Tibial artery (tissue), 4 donors: ENCODE measurements around the gene INHBA.

Experiments used
- DNase-seq, 2 donors: peaks; one replicate each; pipeline ENCODE4 v3.0.0-alpha.2; 2019
- H3K27ac ChIP-seq, 2 donors: fragments of 200-600 bp; sonication (generic) in 1 of 2; 1 replicate in 1 of 2; 2 replicates in 1 of 2; pipeline ENCODE4 v1.5.1; 2018 to 2019; ENCODE audit warnings: mild to moderate bottlenecking in 1 of 2
- H3K27me3 ChIP-seq, 2 donors: fragments of 200-600 bp; sonication (generic) in 1 of 2; one replicate each; pipeline versions ENCODE4 v1.5.1 to v1.6.0; 2016 to 2019
- H3K36me3 ChIP-seq, 3 donors: fragments of 200-600 bp; sonication (generic) in 2 of 3; one replicate each; pipeline ENCODE4 v1.5.1; 2016 to 2019; ENCODE audit warnings: mild to moderate bottlenecking in 2 of 3
- H3K4me1 ChIP-seq, 4 donors: fragments of 200-600 bp; sonication (generic) in 2 of 4; 1 replicate in 3 of 4; 2 replicates in 1 of 4; pipeline ENCODE4 v1.5.1; 2016 to 2019
- H3K4me3 ChIP-seq, 2 donors: fragments of 200-600 bp; sonication (generic) in 1 of 2; 1 replicate in 1 of 2; 2 replicates in 1 of 2; pipeline ENCODE4 v1.5.1; 2018 to 2019; ENCODE audit warnings: mild to moderate bottlenecking in 2 of 2
- H3K9me3 ChIP-seq, 3 donors: fragments of 200-600 bp; sonication (generic) in 1 of 3; one replicate each; pipeline ENCODE4 v1.5.1; 2016 to 2019
- CTCF ChIP-seq, 2 experiments: fragments of 200-600 bp in 1 of 2; fragments of 450-650 bp in 1 of 2; IDR thresholded peaks; one replicate each; pipeline ENCODE4 v1.5.1; 2017 to 2019; ENCODE audit warnings: antibody characterized with exemption in 2 of 2, mild to moderate bottlenecking in 1 of 2, moderate library complexity in 1 of 2
- intact Hi-C: fragments of 100-400 bp; cut with DNase I; formaldehyde crosslinking; loops from one replicate; pipeline ENCODE4 v1.15.0; 2023; ENCODE audit warnings: low total_unique reads

INHBA gene

GRCh38 chr7:41685684-41686083 lies 17.2 kb downstream of the INHBA start:
- Histone ChIP-seq H3K27me3 (no peaks in the 10 kb centered on the region), H3K4me3 (no peak overlapping the region), H3K4me1 (peaks cover 0 to 50% (median 3%) of the 10 kb centered on the region in 4 donors), H3K27ac (peak overlapping the region in 1 of 2 donors; percentile 6), H3K9me3 (no peaks in the 10 kb centered on the region), H3K36me3 (peaks cover 14 to 17% (median 14%) of the 10 kb centered on the region in 3 donors)
- intact Hi-C loops, result no loop called here
- no peak for DNase-seq
- no peak for TF ChIP-seq CTCF (IDR thresholded peaks at IDR 0.05)

- H3K4me3 ChIP-seq, result no peak overlapping the region
- intact Hi-C loops, result no loop called here
- no peak for TF ChIP-seq CTCF (IDR thresholded peaks at IDR 0.05)
Measured at GRCh38 chr7:41682422-41682821, 20.5 kb downstream of the INHBA start.

GRCh38 chr7:41679566-41679965 lies 23.3 kb downstream of the INHBA start:
- Histone ChIP-seq H3K36me3 (no peaks in the 10 kb centered on the region), H3K27ac (no peak overlapping the region), H3K27me3 (no peaks in the 10 kb centered on the region), H3K9me3 (no peaks in the 10 kb centered on the region), H3K4me3 (no peak overlapping the region), H3K4me1 (peaks cover 0 to 21% (median 0%) of the 10 kb centered on the region in 4 donors)
- intact Hi-C loops, result no loop called here
- DNase-seq, result no peak
- no peak for TF ChIP-seq CTCF (IDR thresholded peaks at IDR 0.05)

More at GRCh38 chr7:41682422-41682821, 20.5 kb downstream of the INHBA start:
- Histone ChIP-seq H3K36me3 (no peaks in the 10 kb centered on the region), H3K4me1 (peaks cover 0 to 23% (median 0%) of the 10 kb centered on the region in 4 donors), H3K27me3 (no peaks in the 10 kb centered on the region), H3K27ac (no peak overlapping the region), H3K9me3 (no peaks in the 10 kb centered on the region)
- no peak for DNase-seq

- Histone ChIP-seq H3K9me3 (no peaks in the 10 kb centered on the region), H3K36me3 (no peaks in the 10 kb centered on the region), H3K27ac (no peak overlapping the region), H3K27me3 (no peaks in the 10 kb centered on the region), H3K4me1 (peaks cover 0 to 21% (median 0%) of the 10 kb centered on the region in 4 donors), H3K4me3 (no peak overlapping the region)
- DNase-seq, result no peak
- no peak for TF ChIP-seq CTCF (IDR thresholded peaks at IDR 0.05)
- intact Hi-C loops, result no loop called here
Measured at GRCh38 chr7:41674505-41675023, 28.3 kb downstream of the INHBA start.

GRCh38 chr7:41661596-41661995 lies 41.3 kb downstream of the INHBA start:
- TF ChIP-seq CTCF (IDR thresholded peaks at IDR 0.05), result no peak
- intact Hi-C loops, result no loop called here
- no peaks in the 10 kb centered on the region for H3K36me3 ChIP-seq
- no peak overlapping the region for H3K4me3 ChIP-seq
- no peak overlapping the region for H3K27ac ChIP-seq
- no peak for DNase-seq
- no peaks in the 10 kb centered on the region for H3K27me3 ChIP-seq
- H3K4me1 ChIP-seq, result peaks cover 0 to 3% (median 1%) of the 10 kb centered on the region in 4 donors
- no peaks in the 10 kb centered on the region for H3K9me3 ChIP-seq

GRCh38 chr7:41659539-41659938 lies 43.4 kb downstream of the INHBA start:
- no peak overlapping the region for H3K4me3 ChIP-seq
- H3K4me1 ChIP-seq, result peaks cover 0 to 19% (median 6%) of the 10 kb centered on the region in 4 donors
- no peaks in the 10 kb centered on the region for H3K36me3 ChIP-seq
- no peak for DNase-seq
- TF ChIP-seq CTCF (IDR thresholded peaks at IDR 0.05), result no peak
- H3K27me3 ChIP-seq, result no peaks in the 10 kb centered on the region
- no peak overlapping the region for H3K27ac ChIP-seq
- no peaks in the 10 kb centered on the region for H3K9me3 ChIP-seq
- intact Hi-C loops, result no loop called here
